T-helper 1 cell treated with Interleukin-12 subunit alpha and Interleukin-12 subunit beta and Interleukin-4 antibody, amounts not matched to agents 30 ng/mL and 1 ng/mL, for 36 hours (primary cell): ENCODE measurements around the gene SPOCK1. TPM values are rescaled to one million over a fixed set of nuclear protein-coding genes. Genes with fewer than 3 reads are reported as not detected.

Experiments
- intact Hi-C: fragments of 100-400 bp; cut with micrococcal nuclease; formaldehyde crosslinking; loops from one replicate; pipeline ENCODE4 v1.15.1; 2024
- total RNA-seq: library from RNA; stranded (reverse); gene quantifications from 2 replicates; pipeline ENCODE4 v1.2.3, GENCODE V29; 2022

SPOCK1 gene
- total RNA-seq, 1 donor from 2014 or later: 0.27 TPM

DNA sequence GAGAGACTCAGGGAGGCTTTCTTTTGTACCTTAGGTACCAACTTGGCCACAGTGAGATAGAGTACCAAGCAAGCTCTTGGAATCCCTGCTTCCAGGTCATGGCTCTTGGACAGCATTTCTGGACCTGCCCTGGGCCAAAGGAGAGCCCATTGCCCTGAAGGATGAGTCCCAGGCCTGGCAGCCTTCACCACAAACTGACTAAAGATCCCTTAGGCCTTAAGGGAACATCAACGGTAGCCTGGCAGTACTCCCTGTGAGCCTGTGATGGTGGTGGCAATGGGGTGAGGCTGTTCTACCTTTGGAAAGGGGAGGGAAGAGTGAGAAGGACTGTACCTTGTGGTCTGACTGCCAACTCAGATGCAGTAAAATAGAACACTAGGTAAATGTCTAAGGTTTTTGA is 334.6 kb downstream of the SPOCK1 start:
- intact Hi-C loops: no loop called here

DNA sequence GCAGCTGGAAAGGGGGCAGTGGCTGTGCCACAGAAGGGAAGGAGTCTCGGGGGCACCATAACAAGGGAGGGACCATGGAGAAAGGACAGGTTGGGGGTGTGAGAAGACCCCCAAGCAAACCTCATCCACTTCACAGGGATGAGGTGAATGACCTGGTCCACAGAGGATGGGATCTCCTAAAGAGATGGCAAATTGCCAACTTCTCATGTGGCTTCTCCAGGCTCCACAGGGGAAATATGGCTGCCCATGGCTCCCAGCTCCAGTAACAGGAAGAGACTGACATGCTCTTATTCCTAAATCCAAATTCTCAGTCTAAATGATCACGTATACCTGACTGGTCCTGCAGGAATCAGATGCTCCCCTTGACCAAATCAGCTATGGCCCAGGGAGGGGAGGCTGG is 340.4 kb downstream of the SPOCK1 start:
- intact Hi-C loops: no loop called here

DNA sequence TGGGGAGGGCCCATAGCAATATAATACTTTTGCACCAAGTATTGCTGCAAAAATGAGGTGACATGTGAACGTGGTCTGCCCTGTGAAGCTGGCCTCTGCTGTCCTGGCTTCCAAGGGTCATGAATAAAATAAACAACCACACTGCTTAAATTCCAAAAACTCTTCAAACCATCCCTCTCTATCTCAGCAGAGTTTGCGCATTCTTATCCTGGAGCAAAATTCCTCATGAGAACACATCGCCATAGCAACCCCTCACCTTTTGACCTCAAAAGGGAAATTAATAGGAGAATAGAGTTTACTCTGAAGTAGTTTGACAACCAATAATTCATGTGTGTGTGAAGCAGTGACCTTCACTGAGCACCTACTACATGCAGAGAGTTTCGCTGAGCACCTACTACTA is 342.9 kb downstream of the SPOCK1 start:
- intact Hi-C loops: no loop called here

DNA sequence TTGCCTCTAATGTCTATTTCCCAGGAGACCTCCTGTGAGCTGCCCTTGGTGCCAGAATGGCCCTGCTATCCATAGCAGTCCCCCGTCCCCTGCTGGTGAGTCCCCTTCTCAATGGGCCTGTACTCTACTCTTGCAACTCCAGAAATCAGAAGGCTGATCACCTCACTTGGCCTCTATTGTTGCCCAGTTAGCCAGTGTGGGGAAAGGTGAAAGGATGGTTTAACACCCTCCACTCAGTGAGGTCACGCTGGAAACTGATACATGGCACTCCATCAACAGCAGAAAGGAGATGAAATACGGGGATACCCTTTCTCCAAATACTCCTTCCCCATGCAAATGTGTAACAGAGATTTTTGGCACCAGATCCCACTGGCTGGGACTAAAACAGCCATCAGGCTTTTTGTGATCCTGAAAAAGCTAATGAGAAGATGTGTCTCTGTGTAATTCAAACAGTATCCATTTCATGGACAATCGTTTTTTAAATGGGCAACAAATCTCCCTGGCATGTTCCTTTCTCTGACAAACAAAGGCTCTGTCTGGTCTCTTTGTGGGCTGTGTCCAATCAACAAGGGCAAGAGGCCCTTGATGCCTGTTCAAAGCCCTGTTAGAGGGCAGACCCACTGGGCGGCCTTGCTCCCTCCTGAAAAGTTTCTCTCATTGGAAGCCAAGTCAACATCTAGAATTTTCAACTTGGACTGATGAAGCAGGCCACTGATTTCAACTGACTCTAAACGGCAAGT is 343.7 kb downstream of the SPOCK1 start:
- intact Hi-C loops: no loop called here

DNA sequence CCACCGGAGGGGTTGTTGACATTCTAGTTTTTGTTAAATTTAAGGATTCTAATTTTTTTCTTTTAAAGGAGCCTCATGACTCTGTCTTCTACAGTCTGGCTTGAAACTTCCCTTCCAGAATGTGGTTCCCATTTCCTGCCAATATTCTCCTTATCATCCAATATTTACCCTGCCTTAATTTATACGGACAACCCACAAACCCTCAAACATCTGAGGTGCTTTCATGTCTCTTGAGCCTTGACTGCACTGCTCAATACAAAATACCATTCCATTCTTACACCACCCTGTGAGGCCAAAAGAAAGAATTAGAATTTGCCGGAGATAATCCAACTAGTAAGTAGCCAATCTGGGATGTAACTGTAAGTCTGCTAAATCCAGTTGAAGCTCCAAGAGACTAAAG is 346.5 kb downstream of the SPOCK1 start:
- intact Hi-C loops: no loop called here

DNA sequence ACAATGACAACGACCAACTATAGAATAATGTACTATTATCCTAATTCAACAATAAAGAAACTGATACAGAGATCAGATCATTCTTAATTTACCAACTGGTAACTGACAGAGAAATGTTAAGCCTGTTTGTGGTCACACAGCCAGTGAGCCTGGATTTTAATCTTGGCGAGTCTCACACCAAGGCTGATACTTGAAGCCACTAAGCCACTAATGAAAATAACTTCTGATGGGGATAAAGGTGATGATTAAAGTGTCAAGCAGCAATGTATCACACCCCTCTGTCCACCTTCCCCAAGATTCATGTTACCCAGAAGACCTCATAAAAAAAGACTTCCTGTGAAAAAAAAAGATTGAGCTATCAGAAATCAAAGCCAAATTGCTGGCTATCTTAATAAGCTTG is 350.5 kb downstream of the SPOCK1 start:
- intact Hi-C loops: no loop called here

DNA sequence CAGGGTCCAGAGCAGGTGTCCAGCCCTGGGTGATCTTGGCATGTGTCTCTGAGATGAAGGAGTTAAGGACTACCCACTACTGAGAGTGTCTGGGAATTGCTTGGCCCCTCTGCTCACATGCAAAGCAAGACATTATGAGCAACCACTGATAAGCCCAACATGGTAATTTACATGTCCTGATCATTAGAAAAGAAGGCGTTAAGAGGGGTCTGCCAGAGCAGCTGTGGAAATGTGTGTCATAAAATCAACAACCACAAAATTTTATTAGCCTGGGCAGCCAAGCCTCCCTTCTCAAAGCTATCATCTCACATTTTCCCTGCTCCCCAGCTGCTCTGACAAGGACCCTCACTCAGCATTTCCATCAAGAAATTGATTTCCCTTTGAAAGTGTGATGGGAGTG is 351.0 kb downstream of the SPOCK1 start:
- intact Hi-C loops: no loop called here

DNA sequence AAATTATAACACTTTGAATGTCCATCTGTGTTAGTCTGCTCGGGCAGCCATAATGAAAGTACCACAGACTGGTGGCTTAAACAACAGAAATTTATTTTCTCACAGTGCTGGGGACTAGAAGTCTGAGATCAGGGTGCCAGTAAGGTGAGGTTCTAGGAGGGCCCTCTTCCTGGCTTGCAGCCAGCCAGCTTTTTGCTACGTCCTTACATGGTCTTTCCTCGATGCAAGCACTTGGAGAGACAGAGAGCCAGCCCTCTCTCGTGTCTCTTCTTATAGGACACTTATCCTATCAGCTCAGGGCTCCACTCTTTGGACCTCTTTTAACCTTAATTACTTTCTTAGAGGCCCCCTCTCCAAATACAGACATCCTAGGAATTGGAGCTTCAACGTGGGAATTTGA is 351.8 kb downstream of the SPOCK1 start:
- intact Hi-C loops: no loop called here

DNA sequence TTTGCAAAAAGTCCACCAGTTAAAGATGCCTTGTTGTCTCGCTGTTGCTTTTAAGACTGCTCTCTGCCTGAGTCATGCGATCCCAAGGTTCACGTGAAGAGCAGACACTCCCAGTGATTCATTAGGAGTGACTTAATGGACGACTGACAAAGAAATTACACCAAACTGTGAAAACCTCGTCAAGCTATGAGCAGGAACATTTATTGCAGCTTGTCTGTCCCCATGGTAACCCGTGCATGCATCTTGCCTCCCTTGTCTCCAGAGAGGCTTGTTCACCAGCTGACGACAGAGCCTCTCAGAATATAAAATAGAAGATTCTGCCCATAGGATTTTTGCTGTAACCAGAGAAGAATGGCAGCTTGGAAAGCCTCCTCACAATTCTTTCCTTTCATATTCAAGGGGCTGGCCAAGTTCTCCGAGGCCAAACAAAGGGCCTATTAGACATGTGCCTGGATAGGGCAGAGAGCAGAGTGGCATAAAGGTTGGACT is 352.7 kb downstream of the SPOCK1 start:
- intact Hi-C loops: loop anchor here (1.0 kb wide), 1 partner anchor 47 kb away; no protein-coding TSS in a partner anchor

DNA sequence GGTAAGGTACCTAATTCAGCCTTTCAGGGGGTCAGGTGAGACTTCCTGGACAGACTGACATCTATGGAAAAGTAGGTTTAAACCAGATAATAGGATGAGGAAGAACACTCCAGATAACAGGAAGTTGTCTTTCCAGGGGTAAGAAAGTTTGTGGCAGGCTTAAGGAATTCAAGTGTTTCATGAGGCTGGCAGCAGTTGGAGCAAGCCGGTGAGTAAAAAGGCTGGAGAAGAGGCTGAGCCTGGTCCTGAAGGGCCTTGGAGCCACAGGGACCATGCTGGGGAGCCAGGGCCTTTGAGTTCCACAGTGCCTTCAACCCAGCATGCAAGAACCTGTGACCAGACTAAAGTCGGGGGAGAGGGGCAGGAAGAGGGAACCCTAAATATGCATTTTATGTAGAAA is 353.4 kb downstream of the SPOCK1 start:
- intact Hi-C loops: loop anchor here (1.0 kb wide), 1 partner anchor 48 kb away; no protein-coding TSS in a partner anchor

DNA sequence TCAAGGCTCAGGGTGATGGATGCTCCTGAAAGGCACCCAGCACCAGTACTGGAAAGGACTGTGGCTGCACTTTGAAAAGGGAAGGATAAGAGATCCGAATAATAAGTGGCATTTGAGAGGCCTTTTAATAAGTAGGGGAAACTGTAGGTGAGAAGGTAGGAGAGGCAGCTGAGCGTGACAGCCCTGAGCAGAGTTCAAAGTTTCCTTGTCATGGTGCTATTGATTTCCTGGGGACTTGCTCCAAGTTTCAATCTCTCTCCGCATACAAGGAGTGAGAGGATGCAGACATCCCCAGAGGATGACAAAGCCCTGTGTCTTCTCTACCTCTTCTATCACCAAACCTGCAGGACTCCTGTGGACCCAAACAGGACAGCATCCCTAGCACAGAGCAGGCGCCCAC is 354.5 kb downstream of the SPOCK1 start:
- intact Hi-C loops: no loop called here

DNA sequence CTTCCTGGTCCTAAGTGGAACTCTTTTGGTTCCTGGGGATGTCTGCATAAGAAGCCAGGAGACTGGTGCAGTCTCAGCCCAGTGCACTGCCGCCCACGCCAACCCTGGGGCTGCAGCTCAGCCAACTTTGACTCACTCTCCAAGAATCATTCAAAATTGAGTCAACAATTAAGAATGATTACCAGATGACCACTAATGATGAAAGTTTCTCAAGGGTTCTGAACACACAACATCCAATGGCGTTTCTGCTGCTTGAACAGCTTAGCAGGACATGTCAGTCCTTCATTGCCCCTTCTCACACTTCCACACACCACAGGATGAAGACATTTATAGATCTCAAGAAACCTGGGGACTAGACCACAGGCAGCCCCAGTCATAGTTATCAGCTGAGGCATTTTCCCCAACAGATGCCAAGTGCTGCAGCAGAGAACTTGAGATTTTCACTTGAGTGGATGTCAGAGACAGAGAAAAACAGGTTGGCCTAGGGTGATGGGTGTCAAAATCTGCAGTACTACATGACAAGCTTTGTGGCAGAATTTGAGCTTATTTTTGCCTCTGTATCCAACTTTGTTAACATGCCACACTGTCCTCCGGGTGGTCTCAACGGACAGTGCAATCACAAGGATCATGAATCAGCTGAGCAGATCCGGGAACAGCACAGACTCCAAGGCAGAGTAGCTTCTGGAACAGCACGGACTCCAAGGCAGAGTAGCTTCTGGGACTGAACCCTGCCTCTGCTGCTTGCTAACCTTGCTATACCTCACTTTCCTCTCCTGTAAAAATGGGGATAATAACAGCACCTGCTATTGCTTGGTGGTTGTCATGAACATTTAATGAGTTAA is 356.1 kb downstream of the SPOCK1 start:
- intact Hi-C loops: no loop called here

DNA sequence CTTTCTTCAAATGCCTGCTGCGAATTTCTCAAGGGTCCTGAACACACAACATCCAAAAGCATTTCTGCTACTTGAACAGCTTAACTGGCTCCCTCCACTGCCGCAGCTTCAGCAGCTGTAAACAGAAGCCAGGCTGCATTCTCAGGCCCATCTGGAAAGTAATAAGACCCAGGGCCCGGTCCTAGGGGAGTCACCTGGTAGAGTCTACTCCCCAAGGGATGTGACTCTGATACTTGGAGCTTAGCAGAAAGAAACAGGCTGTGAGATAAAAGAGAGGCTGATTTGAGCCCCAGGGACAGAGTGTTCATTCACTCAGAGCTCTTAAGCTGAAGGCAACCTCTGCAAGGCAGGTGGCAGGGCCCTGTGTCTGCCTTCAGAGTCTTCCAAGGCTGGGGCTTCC is 356.8 kb downstream of the SPOCK1 start:
- intact Hi-C loops: no loop called here

DNA sequence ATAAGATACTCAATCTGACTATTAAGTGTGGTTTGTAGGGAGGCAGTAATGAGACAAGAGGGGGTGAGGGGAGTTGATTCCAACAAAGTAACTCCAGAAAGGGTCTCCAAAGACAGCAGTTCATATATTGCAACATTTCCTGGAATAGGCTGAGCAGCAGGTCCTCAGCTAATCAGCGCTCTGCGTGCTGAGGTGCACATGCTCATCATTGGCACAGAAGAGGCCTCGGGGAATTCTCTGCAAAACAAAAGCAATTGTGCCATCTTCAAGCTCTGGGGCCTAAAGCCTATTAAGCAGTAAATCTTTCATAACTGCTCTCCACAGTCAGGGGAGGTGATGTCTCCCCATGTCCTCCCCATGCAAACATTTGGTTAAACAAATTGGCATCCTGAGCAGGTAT is 357.3 kb downstream of the SPOCK1 start:
- intact Hi-C loops: no loop called here

DNA sequence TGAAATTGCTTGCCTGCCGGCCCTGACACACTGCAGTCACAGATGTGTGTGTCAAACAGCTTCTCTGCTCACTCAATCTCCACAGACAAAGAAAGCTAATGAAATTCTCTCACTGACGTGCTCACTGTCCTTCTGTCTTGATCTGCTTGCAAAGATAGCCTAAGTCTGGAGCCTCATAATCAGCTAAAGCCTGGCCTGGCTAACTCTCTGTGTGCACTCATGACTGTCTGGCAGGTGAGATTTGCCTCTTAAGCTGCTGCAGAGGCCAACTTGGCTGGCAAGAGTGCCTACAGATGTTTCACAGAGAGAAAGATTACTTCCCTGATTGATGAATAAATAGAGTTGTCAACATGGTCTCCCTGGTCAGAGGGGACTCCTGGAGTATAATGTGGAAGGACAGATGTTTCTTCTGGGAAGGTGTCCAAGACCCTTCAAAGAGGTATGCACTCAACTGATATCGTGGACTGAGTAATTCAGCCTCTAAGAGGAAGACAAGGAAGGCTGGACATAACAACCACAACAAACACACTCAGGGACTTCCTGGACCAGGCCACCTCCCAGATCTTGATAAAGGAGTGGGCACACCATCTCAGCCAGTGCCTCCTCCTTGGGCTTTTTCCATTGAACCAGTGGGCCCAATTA is 362.0 kb downstream of the SPOCK1 start:
- intact Hi-C loops: no loop called here

DNA sequence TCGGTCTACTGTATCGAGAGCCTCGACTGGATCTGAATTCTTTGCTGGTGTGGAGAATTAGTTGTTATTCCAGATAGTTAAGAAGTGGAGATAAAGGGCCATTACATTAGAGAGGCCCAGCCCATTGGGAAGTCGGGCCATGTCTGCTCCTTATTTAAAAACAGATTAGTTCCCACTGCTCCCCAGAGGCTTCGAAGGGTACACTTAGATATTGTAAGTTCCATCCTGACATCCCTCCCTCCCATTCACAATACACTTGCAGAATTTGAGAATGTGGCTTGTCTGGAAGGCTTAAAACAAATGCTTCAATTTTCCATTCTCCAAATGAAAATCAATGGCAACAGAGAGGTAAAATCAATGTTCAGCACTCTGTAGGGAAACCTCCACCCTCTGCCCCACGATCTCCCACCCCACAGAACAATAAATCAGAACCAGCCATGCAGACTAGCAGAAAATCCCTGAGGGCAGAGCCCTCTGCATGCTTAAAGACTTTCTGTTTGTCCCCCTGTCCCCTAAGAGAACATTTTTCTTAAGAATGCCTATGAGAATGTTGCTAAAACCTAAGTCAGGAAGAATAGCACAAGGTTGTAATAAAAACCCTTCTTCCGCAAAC is 364.1 kb downstream of the SPOCK1 start:
- intact Hi-C loops: no loop called here

DNA sequence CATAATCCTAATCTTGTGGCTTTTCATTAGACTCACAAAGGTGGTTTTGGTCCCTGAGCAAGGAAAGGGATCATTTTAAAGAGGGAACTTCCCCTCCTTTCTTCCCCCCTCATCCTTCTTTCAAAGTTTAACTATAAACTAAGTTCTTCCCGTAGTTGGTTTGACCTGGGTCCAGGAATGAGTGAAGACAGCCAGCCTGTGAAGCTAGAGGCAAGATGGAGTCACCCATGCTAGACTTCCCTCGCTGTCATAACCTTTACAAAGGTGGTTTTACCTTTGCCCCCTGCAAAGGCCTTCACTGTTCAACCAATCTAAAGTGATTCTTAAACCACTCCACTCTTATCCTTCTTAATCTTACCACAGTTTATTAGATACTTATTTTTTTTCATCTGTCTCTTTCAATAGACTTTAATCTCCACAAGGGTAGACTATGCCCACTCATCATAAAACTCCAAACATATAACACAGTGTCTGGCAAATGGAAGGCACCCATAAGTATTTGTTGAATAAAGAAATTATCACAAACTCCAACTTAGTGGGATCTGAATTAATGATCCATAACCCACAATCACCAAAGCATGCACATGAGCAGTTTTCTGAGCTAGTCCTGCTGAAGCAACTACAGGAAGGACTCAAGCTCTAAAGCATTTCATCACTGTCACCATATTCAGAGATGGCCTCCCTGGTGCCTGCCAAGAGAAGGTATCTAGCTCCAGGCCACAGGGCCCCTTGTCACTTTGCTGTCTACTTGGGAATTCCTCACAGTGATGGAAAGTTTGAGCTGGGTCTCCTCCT is 369.0 kb downstream of the SPOCK1 start:
- intact Hi-C loops: no loop called here

DNA sequence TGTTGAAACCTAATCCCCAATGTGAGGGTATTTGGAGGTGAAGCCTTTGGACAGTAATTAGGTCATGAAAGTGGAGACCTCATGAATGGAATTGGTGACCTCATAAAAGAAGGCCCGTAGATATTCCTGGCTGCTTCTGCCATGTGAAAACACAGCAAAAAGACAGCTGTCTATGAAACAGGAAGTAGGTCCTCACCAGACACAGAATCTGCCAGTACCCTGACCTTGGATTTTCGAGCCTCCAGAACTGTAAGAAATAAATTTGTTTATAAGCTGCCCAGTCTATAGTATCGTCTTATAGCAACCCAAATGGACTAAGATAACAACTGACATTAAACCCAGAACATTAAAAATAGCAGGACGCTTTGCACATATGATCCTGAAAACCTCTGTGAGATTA is 371.1 kb downstream of the SPOCK1 start:
- intact Hi-C loops: no loop called here

DNA sequence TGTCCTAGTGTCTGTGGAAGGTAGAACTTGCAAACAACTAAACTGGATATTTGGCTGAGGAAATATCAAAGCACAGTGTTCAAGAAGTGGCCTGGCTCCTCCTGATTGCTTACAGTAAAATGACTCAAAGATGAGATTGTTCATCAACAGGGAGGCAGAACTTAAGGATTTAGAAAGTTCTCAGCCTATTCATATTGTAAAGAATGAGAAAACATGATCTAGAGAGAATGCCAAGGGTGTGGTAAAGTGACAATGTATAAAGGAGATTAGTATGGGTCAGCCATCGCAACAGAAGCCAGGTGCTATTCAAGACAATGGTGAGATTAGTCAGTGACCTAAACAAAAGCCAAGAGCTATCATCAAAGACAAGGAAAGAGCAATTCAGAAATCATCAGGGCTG is 372.3 kb downstream of the SPOCK1 start:
- intact Hi-C loops: no loop called here

DNA sequence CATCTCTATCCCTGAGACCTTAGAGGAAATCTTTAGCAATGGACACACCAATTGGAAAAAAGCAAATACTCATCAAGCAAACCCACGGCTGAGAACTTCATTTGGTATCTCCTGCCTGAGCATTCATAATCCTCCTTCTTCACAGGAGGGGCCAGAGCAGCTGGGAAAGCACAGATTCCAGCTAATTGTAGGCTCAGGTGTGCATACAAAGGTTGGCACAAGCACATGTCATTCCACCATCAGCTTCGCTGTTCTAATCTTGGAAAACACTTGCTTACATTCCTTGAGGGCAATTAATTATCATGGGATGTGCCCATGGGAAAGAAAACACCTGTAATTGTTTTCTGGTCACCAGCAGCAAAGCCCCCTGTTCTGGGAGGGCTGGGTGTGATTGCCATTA is 376.6 kb downstream of the SPOCK1 start:
- intact Hi-C loops: no loop called here

DNA sequence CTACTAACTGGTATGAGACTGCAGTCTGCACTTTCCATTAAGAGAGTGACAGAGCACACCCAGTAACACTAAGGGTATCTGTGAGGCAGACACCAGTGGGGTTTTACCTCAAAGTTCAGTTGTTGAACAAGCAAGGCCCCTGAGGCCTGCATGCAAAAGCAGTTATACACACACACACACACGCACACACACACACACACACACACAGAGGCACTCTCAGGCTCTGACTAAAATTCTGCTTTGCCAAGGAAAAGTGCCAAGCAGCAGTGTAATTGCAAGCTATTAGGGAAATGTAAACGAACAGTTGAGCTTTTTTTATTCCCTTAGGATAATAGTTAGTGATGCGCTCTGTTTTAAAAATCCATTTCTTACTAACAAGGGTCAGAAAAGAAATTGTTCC is 377.1 kb downstream of the SPOCK1 start:
- intact Hi-C loops: no loop called here
